Lower leg skin (tissue), 4 donors: ENCODE measurements around the gene HPS3. TPM values are rescaled to one million over a fixed set of nuclear protein-coding genes. Genes with fewer than 3 reads are reported as not detected.

ENCODE experiments used
- DNase-seq, 2 donors: peaks; one replicate each; pipeline ENCODE4 v3.0.0-alpha.2; 2019; ENCODE audit warnings: low spot score in 2 of 2
- H3K4me3 ChIP-seq: fragments of 200-600 bp; sonication (generic); 2 replicates; pipeline ENCODE4 v1.5.1; 2017; ENCODE audit warnings: mild to moderate bottlenecking, low read depth; ENCODE audit not compliant: poor library complexity, severe bottlenecking
- POLR2A ChIP-seq, 2 donors: fragments of 450-650 bp; IDR thresholded peaks; one replicate each; pipeline ENCODE4 v1.6.1; 2016 to 2017; ENCODE audit warnings: antibody characterized with exemption in 2 of 2, mild to moderate bottlenecking in 1 of 2, moderate library complexity in 1 of 2
- WGBS, 2 donors: methylation state at CpG; one replicate each; pipeline ENCODE4 v1.1.5; 2018; 5-methylcytosine and 5-hydroxymethylcytosine counted together
- intact Hi-C: fragments of 100-400 bp; cut with DNase I; formaldehyde crosslinking; loops from one replicate; pipeline ENCODE4 v1.15.0; 2023; ENCODE audit warnings: low total_unique reads
- total RNA-seq, 4 donors: library from RNA; depleted of rRNA; stranded (reverse); fragments of >200 nt; gene quantifications; one replicate each; pipeline ENCODE4 v1.1.0, GENCODE V29; 2016
- TF ChIP-seq, protein P1 (sequence below), 3 donors: fragments of 450-650 bp; IDR thresholded peaks; one replicate each; pipeline ENCODE4 v1.5.1; 2016; ENCODE audit warnings: antibody characterized with exemption in 3 of 3, mild to moderate bottlenecking in 3 of 3, moderate library complexity in 2 of 3

Gene HPS3
- total RNA-seq, 4 donors from 2014 or later = 5.7 to 11.3 (median 8.2) TPM

DNA sequence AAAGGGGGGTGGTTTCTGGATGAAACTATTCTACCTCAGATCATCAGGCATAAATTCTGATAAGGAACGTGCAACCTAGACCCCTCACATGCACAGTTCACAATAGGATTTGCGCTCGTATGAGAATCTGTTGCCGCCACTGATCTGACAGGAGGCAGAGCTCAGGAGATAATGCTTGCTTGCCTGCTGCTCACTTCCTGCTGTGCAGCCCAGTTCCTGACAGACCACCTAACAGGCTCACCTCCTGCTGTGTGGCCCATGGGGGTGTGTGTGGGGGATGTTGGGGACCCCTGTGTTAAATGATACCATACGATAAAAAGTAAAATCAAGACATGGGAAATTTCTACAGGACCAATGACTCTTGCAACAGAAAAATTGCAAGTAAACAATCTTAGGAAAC is 68.2 kb downstream of the HPS3 start:
- 45 to 56% methylated on average over 5 of the region's 5 CpGs for WGBS, 2 donors
- no peak for DNase-seq
- intact Hi-C loops = no loop called here
- no peak overlapping the region for H3K4me3 ChIP-seq
- TF ChIP-seq, protein P1, sequence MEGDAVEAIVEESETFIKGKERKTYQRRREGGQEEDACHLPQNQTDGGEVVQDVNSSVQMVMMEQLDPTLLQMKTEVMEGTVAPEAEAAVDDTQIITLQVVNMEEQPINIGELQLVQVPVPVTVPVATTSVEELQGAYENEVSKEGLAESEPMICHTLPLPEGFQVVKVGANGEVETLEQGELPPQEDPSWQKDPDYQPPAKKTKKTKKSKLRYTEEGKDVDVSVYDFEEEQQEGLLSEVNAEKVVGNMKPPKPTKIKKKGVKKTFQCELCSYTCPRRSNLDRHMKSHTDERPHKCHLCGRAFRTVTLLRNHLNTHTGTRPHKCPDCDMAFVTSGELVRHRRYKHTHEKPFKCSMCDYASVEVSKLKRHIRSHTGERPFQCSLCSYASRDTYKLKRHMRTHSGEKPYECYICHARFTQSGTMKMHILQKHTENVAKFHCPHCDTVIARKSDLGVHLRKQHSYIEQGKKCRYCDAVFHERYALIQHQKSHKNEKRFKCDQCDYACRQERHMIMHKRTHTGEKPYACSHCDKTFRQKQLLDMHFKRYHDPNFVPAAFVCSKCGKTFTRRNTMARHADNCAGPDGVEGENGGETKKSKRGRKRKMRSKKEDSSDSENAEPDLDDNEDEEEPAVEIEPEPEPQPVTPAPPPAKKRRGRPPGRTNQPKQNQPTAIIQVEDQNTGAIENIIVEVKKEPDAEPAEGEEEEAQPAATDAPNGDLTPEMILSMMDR (IDR thresholded peaks at IDR 0.05) = no peak
- TF ChIP-seq POLR2A (IDR thresholded peaks at IDR 0.05) = no peak

DNA sequence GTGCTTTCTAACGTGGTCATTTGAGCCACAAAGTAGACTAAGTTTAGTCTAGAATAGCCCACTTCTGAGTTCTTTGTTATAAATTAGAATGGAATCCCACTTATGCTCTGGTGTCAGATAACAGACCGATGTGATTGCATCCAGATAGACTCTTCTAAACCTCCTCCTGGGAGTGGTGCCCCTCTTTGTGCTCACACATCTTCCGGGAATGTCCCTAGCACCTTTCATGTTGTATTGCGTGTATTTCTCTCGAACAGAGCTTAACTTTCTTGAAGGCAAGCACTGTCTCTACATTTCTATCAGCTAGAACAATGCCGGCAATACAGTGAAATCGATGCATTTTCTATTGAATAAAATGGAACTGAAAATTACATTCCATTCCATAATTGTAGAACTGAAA is 69.2 kb downstream of the HPS3 start:
- TF ChIP-seq POLR2A (IDR thresholded peaks at IDR 0.05) = no peak
- TF ChIP-seq, protein P1 (IDR thresholded peaks at IDR 0.05) = no peak
- no peak for DNase-seq
- H3K4me3 ChIP-seq = no peak overlapping the region
- intact Hi-C loops = no loop called here
- 59 to 67% methylated on average over 7 of the region's 7 CpGs for WGBS, 2 donors

DNA sequence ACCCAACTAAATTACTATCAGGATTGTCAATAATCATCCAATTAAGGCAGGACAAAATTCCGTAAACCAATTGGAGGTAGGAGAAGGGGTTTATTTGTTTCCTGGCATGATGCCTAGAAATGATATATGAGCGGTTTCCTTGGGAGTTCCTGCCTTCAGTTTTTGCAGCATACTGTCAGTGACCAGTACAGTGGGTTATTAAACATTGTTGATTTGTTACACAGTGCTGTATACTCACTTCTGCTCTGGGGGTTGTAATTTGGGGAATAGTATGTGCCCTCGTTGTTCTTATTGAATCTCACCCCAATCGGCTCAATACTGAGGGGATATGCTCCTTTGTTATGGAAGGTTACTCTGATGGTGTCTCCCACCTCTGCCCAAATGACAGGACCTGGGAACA is 70.0 kb downstream of the HPS3 start:
- intact Hi-C loops = no loop called here
- WGBS, 2 donors = 31 to 46% methylated on average over 4 of the region's 4 CpGs
- DNase-seq = no peak
- no peak overlapping the region for H3K4me3 ChIP-seq
- TF ChIP-seq, protein P1 (IDR thresholded peaks at IDR 0.05) = no peak
- TF ChIP-seq POLR2A (IDR thresholded peaks at IDR 0.05) = no peak

DNA sequence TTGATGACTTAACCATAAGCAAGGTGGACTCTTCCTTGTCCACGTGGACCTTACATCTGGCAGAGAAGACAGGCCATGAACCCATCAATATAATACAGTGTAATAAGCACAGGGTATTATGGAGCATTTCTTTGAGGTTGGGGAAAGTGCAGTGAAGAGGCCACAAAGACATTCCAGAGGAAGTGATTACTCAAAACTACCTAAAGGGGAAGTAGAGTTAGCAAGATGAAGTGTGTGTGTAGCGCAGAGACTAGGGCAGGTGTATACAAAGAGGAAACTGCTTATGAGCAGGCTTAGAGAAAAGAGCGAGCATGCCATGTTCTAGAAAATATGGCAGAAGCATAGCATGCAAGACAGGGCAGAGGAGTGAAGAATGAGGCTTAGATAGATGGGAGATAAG is 74.3 kb downstream of the HPS3 start:
- 80% methylated on average over 3 of the region's 3 CpGs for WGBS, 2 donors
- no peak overlapping the region for H3K4me3 ChIP-seq
- no peak for DNase-seq
- TF ChIP-seq, protein P1 (IDR thresholded peaks at IDR 0.05) = no peak
- TF ChIP-seq POLR2A (IDR thresholded peaks at IDR 0.05) = no peak
- intact Hi-C loops = no loop called here

DNA sequence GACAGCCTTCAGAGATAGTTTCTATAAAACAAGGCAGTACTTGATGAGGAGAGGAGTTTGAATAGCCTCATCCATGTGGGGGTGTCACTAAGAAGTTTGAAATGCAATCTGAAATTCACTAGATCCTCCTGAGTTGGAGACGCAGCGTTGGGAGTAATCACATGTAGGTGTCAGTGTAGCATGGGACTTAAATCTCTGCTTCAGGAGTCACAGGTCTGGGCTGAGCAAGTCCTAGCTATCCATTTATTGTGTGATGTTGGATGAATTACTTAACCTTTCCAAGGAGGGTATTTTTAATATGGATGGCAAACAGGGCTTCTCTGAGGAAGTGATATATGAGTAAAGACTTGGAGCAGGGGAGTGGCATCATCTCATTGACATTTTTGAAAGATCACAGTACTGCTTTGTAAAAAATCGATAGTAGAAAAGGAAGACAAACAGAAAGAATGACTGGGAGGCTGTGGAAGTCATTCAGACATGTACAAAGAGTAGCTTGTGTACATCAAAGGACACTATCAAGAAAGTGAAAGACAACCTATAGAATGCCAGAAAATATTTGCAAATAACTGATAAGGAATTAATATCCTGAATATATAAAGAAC is 75.1 kb downstream of the HPS3 start:
- DNase-seq = no peak
- intact Hi-C loops = no loop called here
- H3K4me3 ChIP-seq = no peak overlapping the region
- no peak for TF ChIP-seq POLR2A (IDR thresholded peaks at IDR 0.05)
- TF ChIP-seq, protein P1 (IDR thresholded peaks at IDR 0.05) = no peak
- 75 to 81% methylated on average over 3 of the region's 3 CpGs for WGBS, 2 donors

DNA sequence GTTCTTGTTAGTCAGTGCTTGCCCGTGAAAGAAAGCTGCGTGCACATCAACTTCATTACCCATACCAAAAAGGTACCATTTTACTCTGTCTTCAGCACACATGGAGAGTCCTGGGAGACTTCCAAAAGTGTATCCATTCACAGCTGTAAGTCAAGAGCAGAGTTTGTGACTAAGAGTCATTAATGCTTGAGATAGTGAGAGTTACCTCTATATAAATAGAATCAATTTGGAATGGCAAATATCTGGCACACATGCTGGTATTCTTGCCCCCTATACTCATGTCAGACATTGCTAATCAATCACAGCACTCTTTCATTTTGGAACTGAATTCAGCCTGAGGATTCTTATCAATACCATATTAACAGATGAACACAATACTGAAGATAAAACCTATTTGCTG is 78.0 kb downstream of the HPS3 start:
- DNase-seq = no peak
- 92 to 96% methylated on average over 2 of the region's 2 CpGs for WGBS, 2 donors
- H3K4me3 ChIP-seq = no peak overlapping the region
- TF ChIP-seq, protein P1 (IDR thresholded peaks at IDR 0.05) = no peak
- TF ChIP-seq POLR2A (IDR thresholded peaks at IDR 0.05) = no peak
- intact Hi-C loops = no loop called here
